Vagina (tissue), 2 donors: Measurements from ENCODE around the gene HOXB2. TPM values are rescaled to one million over a fixed set of nuclear protein-coding genes. Genes with fewer than 3 reads are reported as not detected.

Experiments
- DNase-seq, 2 donors: peaks; one replicate each; pipeline ENCODE4 v3.0.0-alpha.2; 2017; ENCODE audit errors: extremely low spot score in 2 of 2
- H3K27ac ChIP-seq: fragments of 200-600 bp; sonication (generic); one replicate; pipeline ENCODE4 v1.5.1; 2019
- H3K27me3 ChIP-seq: fragments of 200-600 bp; sonication (generic); one replicate; pipeline ENCODE4 v1.5.1; 2019
- H3K36me3 ChIP-seq, 2 donors: fragments of 200-600 bp; sonication (generic); one replicate each; pipeline ENCODE4 v1.5.1; 2017 to 2019
- H3K4me1 ChIP-seq: fragments of 200-600 bp; sonication (generic); one replicate; pipeline ENCODE4 v1.5.1; 2019
- H3K4me3 ChIP-seq, 2 donors: fragments of 200-600 bp; sonication (generic); 1 replicate in 1 of 2; 2 replicates in 1 of 2; pipeline ENCODE4 v1.5.1; 2016 to 2019
- H3K9me3 ChIP-seq: fragments of 200-600 bp; sonication (generic); one replicate; pipeline ENCODE4 v1.5.1; 2019
- CTCF ChIP-seq, 3 experiments: fragments of 450-650 bp in 2 of 3; fragments of 200-600 bp in 1 of 3; sonication (generic) in 1 of 3; IDR thresholded peaks; one replicate each; pipeline ENCODE4 v1.5.1; 2017 to 2019; ENCODE audit warnings: antibody characterized with exemption in 3 of 3, mild to moderate bottlenecking in 2 of 3, moderate library complexity in 2 of 3
- POLR2A ChIP-seq, 2 donors: fragments of 450-650 bp; IDR thresholded peaks; one replicate each; pipeline ENCODE4 v1.6.1; 2017; ENCODE audit warnings: antibody characterized with exemption in 2 of 2, mild to moderate bottlenecking in 2 of 2, moderate library complexity in 2 of 2
- POLR2AphosphoS5 ChIP-seq, 2 donors: sonication (generic); formaldehyde crosslinking; IDR thresholded peaks; one replicate each; pipeline ENCODE4 v1.9.0; 2017; ENCODE audit warnings: antibody characterized with exemption in 2 of 2, mild to moderate bottlenecking in 2 of 2, low read depth in 1 of 2; ENCODE audit not compliant: insufficient read depth in 1 of 2
- intact Hi-C: fragments of 100-400 bp; cut with DNase I; formaldehyde crosslinking; loops from one replicate; pipeline ENCODE4 v1.15.1; 2023
- total RNA-seq: library from RNA; depleted of rRNA; stranded (reverse); fragments of >200 nt; gene quantifications from one replicate; pipeline ENCODE4 v1.2.3, GENCODE V29; 2016

HOXB2 gene
- total RNA-seq, 1 donor from 2014 or later: 14.2 TPM

- H3K27ac ChIP-seq: no peak overlapping the region
- intact Hi-C loops: no loop called here
- DNase-seq: no peak
- no peaks in the 10 kb centered on the region for H3K9me3 ChIP-seq
- H3K36me3 ChIP-seq: no peaks in the 10 kb centered on the region
- TF ChIP-seq CTCF (IDR thresholded peaks at IDR 0.05) (no peak), POLR2A (IDR thresholded peaks at IDR 0.05) (no peak), POLR2AphosphoS5 (IDR thresholded peaks at IDR 0.05; ENCODE audit: insufficient read depth in 1 of 2, low read depth in 1 of 2) (no peak)
- H3K4me1 ChIP-seq: no peaks in the 10 kb centered on the region
- peaks cover 13% of the 10 kb centered on the region for H3K27me3 ChIP-seq
- no peak overlapping the region for H3K4me3 ChIP-seq
These were observed 21.2 kb upstream of the HOXB2 start for GRCh38 chr17:48565925-48566710.

- H3K4me1 ChIP-seq: peaks cover under 1% of the 10 kb centered on the region
- H3K27me3 ChIP-seq: peaks cover 13% of the 10 kb centered on the region
- no peak overlapping the region for H3K27ac ChIP-seq
- H3K9me3 ChIP-seq: no peaks in the 10 kb centered on the region
- TF ChIP-seq POLR2A (IDR thresholded peaks at IDR 0.05) (no peak), POLR2AphosphoS5 (IDR thresholded peaks at IDR 0.05; ENCODE audit: insufficient read depth in 1 of 2, low read depth in 1 of 2) (no peak), CTCF (IDR thresholded peaks at IDR 0.05) (no peak)
- no peaks in the 10 kb centered on the region for H3K36me3 ChIP-seq
- intact Hi-C loops: no loop called here
- H3K4me3 ChIP-seq: no peak overlapping the region
- DNase-seq: no peak
These were observed 20.2 kb upstream of the HOXB2 start for GRCh38 chr17:48565022-48565554.

GRCh38 chr17:48564188-48565021 is 19.5 kb upstream of the HOXB2 start:
- peak overlapping the region; percentile 59 for H3K27ac ChIP-seq
- peaks cover 5% of the 10 kb centered on the region for H3K4me1 ChIP-seq
- H3K4me3 ChIP-seq: peak overlapping the region; percentile 44 to 53
- no peaks in the 10 kb centered on the region for H3K9me3 ChIP-seq
- intact Hi-C loops: no loop called here
- no peak for DNase-seq
- TF ChIP-seq POLR2A (IDR thresholded peaks at IDR 0.05) (no peak), CTCF (IDR thresholded peaks at IDR 0.05) (no peak), POLR2AphosphoS5 (IDR thresholded peaks at IDR 0.05; ENCODE audit: insufficient read depth in 1 of 2, low read depth in 1 of 2) (no peak)
- no peaks in the 10 kb centered on the region for H3K36me3 ChIP-seq
- peaks cover 13% of the 10 kb centered on the region for H3K27me3 ChIP-seq

- TF ChIP-seq POLR2A (IDR thresholded peaks at IDR 0.05): no peak
- TF ChIP-seq POLR2AphosphoS5 (IDR thresholded peaks at IDR 0.05; ENCODE audit: insufficient read depth in 1 of 2, low read depth in 1 of 2): no peak
- TF ChIP-seq CTCF (IDR thresholded peaks at IDR 0.05): no peak
- Histone ChIP-seq H3K36me3 (no peaks in the 10 kb centered on the region), H3K27me3 (peaks cover 13% of the 10 kb centered on the region), H3K4me1 (peaks cover 5% of the 10 kb centered on the region), H3K9me3 (no peaks in the 10 kb centered on the region), H3K4me3 (peak overlapping the region; percentile 44 to 53), H3K27ac (peak overlapping the region; percentile 59)
- intact Hi-C loops: no loop called here
- DNase-seq: no peak
These were observed 18.9 kb upstream of the HOXB2 start for GRCh38 chr17:48563867-48564187.
